Measurements from ENCODE around the gene OR10D3.
A peak's percentile ranks its signal among the peaks of the same experiment; 100 is the strongest.
"Not testable (repeated sequence)": the region's sequence is repeated elsewhere in the genome, so short reads cannot be mapped to it uniquely, and the experiment has no call there.

OR10D3 gene

DNA sequence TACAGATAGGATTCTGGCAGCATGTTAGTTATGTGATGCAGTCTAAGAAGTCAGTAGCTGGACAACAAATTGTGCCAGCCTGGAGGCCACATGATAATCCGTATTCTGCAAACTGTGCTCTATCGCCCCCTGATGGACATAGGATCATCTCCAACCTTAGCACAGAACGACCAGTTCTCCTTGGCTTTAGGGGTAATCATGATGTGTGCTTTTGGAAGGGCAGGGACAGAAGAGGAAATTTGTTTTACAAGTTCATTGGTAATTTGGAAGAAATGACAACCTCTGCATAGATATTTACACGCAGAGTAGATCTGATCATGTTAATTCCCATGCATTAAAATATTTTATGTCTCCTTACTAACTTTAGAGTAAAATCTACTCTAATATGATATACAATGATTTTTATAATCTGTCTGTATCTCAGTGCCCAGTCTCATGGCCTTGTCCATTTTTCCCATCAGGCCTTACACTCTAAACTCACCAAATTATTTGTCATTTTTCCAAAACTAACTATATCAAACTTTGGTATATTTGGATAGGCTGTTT lies 12.1 kb downstream of the OR10D3 start:
- peak; percentile 69 to 70 for DNase-seq

DNA sequence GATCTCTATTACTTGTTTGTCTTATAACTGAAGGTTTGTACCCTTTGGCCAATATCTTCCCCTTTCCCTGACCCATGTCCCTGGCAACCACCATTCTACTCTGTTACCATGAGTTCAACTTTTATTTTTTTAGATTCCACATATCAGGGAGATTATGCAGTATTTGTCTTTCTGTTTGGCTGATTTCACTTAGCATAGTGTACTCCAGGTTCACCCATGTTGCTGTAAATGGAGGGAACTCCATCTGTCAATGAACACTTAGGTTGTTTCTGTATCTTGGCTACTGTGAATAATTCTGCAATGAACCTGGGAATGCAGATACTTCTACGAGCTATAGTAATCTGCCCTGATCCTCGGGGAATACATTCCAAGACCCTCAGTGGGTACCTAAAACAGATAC lies 14.9 kb downstream of the OR10D3 start:
- no peak for DNase-seq

DNA sequence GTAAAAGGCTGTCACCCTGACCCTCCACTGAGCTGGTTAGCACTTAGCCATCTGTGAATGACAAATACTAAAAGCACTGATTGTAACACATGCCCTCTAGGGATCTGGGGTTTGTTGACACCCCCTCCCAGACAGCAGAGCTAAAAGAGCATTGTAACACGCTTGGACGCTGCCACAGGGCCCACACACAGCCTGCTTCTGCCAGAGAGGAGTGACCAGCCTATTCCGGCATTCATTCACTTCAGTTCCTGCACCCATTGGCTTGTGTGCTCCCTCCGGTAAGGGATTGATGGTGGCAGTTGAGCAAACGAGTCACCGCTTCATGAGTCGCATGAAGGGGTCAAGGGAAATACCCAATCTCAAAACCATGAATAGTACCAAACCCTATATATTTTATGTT lies 15.8 kb downstream of the OR10D3 start:
- no peak for DNase-seq

DNA sequence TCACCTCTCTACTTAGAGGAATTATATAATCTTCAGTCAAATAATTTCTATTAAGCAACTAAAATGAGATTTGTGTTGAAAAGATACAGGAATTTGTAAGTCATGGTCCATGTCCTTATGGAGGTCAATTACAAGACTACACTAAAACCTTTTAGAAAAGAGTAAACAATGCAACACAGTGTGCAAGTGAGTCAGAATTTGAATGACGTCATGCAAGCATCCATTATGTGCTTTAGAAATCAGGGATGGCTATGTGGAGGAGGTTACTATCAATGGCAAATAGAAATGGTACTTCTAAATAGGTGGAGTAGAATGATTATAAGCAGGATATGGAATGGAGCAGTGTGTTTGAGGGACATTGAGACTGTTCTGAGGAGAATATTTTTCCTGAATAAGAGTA lies 16.6 kb downstream of the OR10D3 start:
- DNase-seq, result no peak

DNA sequence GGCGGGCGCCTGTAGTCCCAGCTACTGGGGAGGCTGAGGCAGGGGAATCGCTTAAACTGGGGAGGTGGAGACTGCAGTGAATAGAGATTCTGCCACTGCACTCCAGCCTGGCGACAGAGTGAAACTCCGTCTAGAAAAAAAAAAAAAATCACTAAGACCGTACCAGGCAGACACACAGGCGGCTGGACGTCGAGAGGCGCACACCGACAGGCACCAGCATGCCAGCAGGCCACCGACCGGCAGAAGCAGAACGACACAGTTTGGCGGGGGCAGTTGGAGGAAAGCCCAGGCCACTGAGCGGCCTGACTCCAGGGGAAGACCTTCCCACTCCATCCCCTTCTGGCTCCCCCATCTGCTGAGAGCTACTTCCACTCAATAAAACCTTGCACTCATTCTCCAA lies 17.5 kb downstream of the OR10D3 start:
- DNase-seq, result no peak

DNA sequence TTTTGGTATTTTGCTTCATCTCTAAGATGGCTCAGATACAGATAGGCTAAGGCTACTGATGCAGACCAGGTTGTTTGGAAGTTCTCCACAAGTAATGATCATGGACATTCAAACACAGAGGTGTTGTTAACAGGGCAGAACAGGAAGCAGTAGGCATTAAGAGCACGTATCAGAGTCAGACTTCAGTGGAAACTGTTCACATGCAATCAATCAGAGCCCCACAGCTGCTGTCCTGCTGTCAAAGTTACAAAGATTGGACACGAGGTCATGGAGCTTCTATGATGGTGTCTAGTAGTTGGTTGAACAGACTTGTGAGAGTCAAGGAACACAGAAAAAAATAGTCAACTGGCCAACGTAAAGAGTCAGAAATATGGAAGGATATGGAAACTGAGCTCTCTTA lies 19.8 kb downstream of the OR10D3 start:
- DNase-seq, result no peak

DNA sequence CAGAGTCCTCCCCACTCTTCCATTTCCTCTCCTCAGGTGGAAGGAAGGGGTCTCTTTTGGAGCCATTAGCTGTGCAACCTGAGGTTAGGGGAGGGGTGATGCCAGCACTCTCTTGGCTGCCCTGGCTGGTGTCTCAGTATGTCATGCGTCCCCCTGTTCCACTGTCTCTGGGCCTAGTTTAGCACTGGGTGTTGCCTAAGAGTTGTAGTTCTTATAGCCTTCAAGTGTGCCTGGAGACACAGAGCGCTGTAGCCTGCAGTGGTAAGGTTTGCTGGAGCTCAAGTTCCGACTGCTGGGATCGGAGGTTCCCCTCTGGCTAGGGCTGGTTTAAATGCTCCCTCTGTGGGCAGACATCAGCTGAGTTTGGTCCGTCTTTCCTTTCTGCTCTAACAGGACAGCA lies 20.9 kb downstream of the OR10D3 start:
- DNase-seq, result no peak

DNA sequence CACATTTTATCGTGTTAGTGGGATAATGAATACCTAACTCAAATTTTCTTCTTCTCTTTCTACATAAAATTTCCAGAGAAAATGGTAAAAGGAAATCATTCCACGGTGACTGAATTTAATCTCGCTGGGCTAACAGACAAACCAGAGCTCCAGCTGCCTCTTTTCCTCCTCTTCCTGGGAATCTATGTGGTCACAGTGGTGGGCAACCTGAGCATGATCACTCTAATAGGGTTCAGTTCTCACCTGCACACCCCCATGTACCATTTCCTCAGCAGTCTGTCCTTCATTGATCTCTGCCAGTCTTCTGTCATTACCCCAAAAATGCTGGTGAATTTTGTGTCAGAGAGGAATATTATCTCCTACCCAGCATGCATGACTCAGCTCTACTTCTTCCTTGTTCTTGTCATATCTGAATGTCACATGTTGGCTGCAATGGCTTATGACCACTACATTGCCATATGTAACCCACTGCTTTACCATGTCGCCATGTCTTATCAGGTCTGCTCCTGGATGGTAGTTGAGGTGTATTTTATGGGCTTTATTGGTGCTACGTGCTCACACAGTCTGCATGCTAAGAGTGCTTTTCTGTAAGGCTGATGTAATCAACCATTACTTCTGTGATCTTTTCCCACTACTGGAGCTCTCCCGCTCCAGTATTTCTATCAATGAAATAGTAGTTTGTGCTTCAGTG lies 24.1 kb downstream of the OR10D3 start:
- no peak for DNase-seq

DNA sequence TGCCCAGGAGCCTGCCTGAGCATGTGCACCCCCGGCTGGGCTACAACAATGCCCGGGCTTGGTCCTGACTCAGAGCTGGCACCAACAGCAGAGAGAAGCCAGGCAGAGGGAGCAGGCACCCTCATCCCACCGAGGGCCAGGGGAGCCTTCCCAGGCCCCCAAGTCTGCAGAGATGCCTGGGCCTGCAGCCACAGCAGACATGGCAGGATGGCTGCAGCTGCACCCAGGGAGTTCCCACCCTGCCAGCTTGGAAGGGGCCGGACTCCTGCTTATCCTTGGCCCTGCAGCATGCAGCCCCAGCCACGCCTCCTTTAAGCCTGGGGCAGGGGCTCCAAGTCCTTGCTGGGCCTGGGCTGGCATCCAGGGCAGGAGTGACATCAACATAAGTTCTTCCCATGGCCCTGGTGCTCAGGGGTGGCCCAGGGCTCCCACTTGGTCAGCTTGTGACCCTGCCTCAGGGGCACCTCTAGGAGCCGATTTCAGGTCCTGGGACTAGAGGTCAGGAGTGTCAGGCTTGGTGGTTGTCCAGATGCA lies 26.7 kb downstream of the OR10D3 start:
- DNase-seq, result no peak

DNA sequence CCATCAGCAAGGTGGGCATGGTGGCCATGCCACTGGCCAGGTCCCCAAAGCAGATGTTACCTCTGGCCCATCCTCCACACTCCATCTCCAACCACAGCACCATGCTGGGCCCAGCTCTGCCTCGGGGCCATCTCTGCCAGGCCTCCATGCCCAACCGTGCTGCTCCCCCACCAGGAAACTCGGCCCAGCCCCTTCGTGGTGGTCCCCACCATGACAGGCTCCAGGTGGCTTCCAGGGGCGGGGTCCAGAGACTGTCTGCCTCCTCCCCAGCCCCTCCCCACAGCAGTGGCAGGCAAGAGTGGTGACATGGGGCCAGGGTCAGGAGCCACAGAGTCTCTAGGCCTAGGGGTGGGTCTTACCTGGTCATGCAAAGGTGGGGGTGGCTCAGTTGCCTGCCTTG lies 27.3 kb downstream of the OR10D3 start:
- DNase-seq, result no peak

DNA sequence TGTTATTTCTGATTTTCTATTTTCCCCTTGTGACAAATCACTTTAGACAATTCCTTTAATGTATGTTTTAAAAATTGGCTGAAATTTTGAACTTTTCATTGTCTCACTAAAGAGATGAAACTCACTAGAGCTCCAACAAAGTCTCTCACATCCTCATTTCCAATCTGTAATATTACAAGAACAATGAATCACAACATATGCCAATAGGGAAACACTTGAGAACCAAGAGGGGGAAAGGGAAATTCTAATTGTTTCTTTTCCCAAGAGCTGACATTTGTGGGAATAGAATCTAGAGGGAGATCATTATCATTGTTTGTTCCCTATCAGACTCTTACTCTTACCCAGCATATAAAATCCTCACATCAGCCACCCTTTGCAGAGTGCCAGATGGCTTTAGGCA lies 28.2 kb downstream of the OR10D3 start:
- DNase-seq, result no peak

DNA sequence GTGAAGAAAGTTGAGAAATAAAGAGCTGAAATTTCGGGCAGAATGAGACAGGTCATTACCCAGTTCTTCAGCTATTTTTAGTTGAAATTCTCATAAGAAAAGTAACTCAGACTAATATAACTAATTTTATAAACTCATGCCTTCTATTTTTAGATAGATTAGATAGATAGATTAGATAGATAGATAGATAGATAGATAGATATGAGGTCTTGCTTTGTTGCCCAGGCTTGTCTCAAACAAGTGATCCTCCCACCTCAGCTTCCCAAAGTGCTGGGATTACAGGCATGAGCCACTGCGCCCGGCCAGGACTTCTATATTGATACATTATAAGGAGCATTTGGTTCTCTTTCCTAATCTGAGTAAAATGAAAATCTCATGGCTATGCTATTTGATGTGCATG lies 30.9 kb downstream of the OR10D3 start:
- no peak for DNase-seq

DNA sequence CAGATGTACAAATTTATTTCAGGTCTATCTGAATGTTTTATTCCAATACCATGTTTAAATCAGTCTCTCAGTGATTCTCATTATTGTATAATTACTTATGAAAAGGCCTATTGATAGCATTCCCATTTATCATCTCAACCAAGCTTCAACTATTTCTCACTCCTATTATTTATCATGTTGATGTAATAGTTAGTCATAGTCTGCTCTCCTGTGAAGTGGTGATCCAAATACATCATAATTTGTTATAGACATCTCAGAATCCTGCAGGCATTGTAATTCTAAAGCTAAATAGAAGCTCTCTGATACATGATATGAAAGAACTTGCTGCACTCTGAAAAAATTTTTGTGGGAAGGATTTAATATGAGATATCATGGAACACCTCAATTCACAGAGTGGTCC lies 36.0 kb downstream of the OR10D3 start:
- DNase-seq, result no peak

DNA sequence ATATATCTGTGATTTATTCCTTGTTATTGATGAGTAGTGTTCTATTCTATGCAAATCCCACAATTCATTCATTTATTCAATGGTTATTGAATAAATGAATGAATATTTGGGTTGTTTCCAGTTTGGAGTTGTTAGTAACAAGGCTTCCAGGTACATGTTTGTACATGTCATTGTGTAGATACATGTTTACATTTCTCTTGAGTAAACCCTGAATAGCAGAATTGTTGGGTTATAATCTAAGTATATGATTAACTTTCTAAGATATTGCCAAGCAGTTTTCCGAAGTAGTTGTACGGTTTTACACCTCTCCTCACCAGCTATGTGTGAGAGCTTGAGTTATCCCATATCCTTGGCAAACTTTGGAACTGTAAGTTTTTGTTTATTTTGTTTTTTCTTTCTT lies 39.3 kb downstream of the OR10D3 start:
- DNase-seq, result no peak

DNA sequence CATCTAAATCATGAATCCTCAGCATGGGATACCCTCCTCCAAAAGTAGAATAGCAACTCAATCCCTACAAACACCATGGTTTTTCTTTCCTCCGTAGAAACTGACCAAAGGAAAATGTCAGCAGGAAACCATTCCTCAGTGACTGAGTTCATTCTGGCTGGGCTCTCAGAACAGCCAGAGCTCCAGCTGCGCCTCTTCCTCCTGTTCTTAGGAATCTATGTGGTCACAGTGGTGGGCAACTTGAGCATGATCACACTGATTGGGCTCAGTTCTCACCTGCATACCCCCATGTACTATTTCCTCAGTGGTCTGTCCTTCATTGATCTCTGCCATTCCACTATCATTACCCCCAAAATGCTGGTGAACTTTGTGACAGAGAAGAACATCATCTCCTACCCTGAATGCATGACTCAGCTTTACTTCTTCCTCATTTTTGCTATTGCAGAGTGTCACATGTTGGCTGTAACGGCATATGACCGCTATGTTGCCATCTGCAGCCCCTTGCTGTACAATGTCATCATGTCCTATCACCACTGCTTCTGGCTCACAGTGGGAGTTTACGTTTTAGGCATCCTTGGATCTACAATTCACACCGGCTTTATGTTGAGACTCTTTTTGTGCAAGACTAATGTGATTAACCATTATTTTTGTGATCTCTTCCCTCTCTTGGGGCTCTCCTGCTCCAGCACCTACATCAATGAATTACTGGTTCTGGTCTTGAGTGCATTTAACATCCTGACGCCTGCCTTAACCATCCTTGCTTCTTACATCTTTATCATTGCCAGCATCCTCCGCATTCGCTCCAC lies 41.7 kb downstream of the OR10D3 start:
- DNase-seq, result not testable (repeated sequence)

DNA sequence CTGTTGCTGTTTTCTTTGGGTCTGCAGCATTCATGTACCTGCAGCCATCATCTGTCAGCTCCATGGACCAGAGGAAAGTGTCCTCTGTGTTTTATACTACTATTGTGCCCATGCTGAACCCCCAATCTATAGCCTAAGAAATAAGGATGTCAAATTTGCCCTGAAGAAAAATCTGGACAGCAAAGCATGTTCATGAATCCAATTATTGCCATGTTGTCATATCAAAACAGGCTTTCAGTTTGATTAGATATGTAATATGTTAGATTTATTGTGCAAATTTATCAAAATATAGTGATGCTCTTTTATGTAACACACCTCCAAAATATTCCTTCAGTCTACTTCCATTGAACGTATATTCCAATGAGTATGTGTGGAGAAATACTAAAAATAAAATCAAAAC lies 42.3 kb downstream of the OR10D3 start:
- DNase-seq, result no peak

DNA sequence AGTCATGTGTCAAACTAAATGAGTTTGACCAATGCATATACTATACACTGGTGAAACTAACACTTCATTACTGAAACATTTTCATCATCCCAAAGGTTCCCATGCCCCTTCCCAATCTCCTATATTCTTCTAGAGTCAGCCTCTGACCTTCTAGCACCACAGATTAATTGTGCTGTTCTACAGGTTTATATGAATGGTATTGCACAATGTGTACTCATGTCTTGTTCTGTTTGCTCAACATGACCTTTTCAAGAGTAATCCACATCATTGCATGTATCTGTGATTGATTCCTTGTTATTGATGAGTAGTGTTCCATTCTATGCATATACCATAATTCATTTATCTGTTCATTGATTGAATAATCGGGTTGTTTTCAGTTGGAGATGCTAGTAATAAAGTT lies 50.2 kb downstream of the OR10D3 start:
- no peak for DNase-seq
